Measurements from ENCODE around the gene MAST4.

The MAST4 gene

GRCh38 chr5:67144183-67144639, 548.0 kb downstream of the MAST4 start:
- DNase-seq (ENCODE audit: low read depth) = no peak
- no peak overlapping the region for H3K4me3 ChIP-seq (ENCODE audit: low read length)
- no peak for TF ChIP-seq CTCF (IDR thresholded peaks at IDR 0.05; ENCODE audit: insufficient read depth, low read depth, low read length, missing control alignments)

GRCh38 chr5:67146574-67146973, 550.4 kb downstream of the MAST4 start:
- no peak overlapping the region for H3K4me3 ChIP-seq (ENCODE audit: low read length)
- no peak for TF ChIP-seq CTCF (IDR thresholded peaks at IDR 0.05; ENCODE audit: insufficient read depth, low read depth, low read length, missing control alignments)
- DNase-seq (ENCODE audit: low read depth) = no peak

GRCh38 chr5:67146981-67147380, 550.8 kb downstream of the MAST4 start:
- no peak overlapping the region for H3K4me3 ChIP-seq (ENCODE audit: low read length)
- DNase-seq (ENCODE audit: low read depth) = no peak
- no peak for TF ChIP-seq CTCF (IDR thresholded peaks at IDR 0.05; ENCODE audit: insufficient read depth, low read depth, low read length, missing control alignments)

- TF ChIP-seq CTCF (IDR thresholded peaks at IDR 0.05; ENCODE audit: insufficient read depth, low read depth, low read length, missing control alignments) = no peak
- no peak overlapping the region for H3K4me3 ChIP-seq (ENCODE audit: low read length)
- DNase-seq (ENCODE audit: low read depth) = no peak
Observed at GRCh38 chr5:67147760-67148159, 551.6 kb downstream of the MAST4 start.

- DNase-seq (ENCODE audit: low read depth) = no peak
- no peak overlapping the region for H3K4me3 ChIP-seq (ENCODE audit: low read length)
- no peak for TF ChIP-seq CTCF (IDR thresholded peaks at IDR 0.05; ENCODE audit: insufficient read depth, low read depth, low read length, missing control alignments)
Observed at GRCh38 chr5:67149057-67149950, 553.1 kb downstream of the MAST4 start.

- peak; percentile 13 for TF ChIP-seq CTCF (IDR thresholded peaks at IDR 0.05; ENCODE audit: insufficient read depth, low read depth, low read length, missing control alignments)
- no peak for DNase-seq (ENCODE audit: low read depth)
- H3K4me3 ChIP-seq (ENCODE audit: low read length) = no peak overlapping the region
Observed at GRCh38 chr5:67149951-67150523, 553.8 kb downstream of the MAST4 start.

Data from epithelial cell of esophagus (primary cell).